ENCODE results near the gene CLDN24.

Gene CLDN24

DNA sequence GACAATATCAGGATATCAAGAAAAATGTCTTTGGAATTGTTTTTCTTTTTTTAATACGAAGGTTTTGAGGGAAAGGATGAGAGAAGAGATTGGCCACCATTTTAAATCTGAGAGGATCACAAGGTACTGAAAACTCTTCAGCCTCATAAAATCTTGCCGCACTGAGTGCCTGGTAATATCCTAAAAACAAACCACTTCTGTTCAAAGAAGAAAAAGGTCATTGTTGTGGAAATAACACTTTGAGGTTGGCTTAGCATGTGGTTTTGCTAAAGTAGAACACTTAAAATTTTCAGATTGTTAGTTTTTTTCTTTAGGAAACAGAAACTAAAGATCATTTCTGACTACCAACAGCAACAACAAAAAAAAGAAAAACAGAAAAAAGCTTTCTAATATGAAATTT, 1.1 kb downstream of the CLDN24 start:
- DNase-seq (ENCODE audit: low spot score), result no peak

- DNase-seq (ENCODE audit: low spot score), result no peak
Measured at GRCh38 chr4:183320211-183321059, 1.8 kb downstream of the CLDN24 start, which contains the start of gene CLDN22. Gene CLDN22, minus strand, starts transcription at chr4:183320276. Its CDS starts 58 bp downstream, at chr4:183320218.

- DNase-seq (ENCODE audit: low spot score), result no peak
Measured at GRCh38 chr4:183318656-183319055, 3.6 kb downstream of the CLDN24 start.

- DNase-seq (ENCODE audit: low spot score), result no peak
Measured at GRCh38 chr4:183314806-183315205, 7.4 kb downstream of the CLDN24 start.

DNA sequence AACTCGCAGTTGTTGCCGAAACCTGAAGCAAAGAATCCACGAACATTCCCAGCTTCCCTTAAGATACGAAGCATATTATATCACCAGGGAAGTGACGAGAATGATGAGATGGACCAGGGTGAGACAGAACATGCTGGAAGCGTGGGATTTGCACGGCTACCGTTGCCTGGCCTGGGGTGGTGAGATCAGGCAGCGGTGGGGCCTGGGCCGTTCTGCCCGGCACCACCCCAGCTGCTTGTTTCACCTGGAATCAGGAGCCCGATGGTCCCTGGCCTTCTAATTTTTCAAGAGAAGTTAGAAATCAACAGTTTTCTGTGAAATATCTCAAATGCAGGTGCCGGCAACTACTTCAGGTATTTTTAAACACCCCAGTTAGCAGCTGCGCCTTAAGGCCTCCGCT, 7.9 kb downstream of the CLDN24 start:
- no peak for DNase-seq (ENCODE audit: low spot score)

- DNase-seq (ENCODE audit: low spot score), result no peak
Measured at GRCh38 chr4:183312841-183313240, 9.4 kb downstream of the CLDN24 start.

- no peak for DNase-seq (ENCODE audit: low spot score)
Measured at GRCh38 chr4:183306811-183307210, 15.4 kb downstream of the CLDN24 start.

DNA sequence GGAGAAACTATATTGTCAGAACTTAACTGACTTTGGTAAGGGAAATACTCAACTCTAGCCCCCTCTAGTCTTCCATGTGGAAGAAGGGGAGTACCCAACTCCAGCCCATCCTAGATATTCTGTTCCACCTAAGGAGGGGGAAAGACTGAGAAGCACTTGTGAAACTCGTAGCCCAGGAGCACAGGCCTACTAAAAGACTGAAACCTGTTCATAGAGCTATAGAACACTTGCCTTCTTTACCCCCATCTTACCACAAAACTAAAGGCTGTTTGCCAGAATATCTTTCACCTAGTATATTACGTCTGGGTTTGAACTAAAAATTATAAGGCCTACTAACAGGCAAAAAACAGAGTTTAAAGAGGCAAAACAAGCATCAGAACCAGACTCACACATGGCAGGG, 17.7 kb downstream of the CLDN24 start:
- no peak for DNase-seq (ENCODE audit: low spot score)

DNA sequence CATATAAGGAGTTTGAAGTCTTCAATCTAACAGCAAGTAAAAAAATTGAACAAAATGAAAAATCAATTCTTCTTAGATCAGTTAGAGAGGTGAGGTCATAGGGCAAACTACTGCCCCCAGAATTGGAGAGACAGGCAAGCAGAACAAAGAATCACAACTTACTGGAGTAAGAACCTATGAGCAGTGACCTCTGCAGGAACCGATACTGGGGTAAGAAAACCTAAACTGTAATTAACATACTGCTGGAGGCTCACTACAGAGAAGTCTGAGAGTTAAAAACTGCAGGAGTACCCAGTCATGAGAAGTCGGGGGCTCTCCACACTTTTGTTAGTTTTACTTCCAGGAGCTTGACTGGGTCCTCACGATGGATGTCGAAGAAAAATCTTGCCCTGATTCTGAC, 18.2 kb downstream of the CLDN24 start:
- no peak for DNase-seq (ENCODE audit: low spot score)

DNA sequence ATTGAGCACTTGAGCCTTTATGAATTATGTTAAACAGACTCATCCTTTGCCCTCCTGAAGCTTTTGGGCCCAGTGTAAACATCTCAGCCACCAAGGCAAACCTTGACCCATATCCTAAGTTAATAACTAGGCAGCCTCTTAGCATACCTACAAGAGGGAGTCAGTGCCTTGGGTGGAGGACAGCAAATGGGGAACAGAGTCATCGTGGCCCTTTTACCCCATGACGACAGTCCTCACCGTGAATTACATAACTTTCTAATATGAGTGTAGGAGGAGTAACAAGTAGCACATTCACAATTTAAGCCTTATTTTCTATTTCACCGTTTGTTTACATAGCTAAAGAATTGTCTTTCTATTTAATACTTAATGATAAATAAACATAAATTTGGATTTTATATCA, 18.9 kb downstream of the CLDN24 start:
- DNase-seq (ENCODE audit: low spot score), result no peak

DNA sequence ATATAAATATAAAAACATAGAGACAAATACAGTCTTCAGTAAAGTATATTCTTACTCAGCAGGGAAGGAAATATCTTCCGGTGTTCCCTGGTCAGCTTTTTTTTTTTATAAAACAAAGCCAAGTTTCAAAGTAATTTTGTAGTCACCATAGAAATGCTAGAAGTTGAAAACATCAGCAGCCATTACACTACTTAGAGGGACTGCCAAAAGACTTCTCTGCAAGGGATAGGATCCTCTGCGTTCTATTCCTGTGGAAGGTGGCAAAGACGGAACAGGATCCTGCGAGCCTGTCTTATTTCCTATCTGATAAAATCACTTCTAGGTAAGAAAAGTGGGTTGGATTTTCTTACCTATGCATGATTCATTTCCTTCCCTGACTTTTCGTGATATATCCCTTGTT, 21.6 kb downstream of the CLDN24 start:
- DNase-seq (ENCODE audit: low spot score), result no peak

DNA sequence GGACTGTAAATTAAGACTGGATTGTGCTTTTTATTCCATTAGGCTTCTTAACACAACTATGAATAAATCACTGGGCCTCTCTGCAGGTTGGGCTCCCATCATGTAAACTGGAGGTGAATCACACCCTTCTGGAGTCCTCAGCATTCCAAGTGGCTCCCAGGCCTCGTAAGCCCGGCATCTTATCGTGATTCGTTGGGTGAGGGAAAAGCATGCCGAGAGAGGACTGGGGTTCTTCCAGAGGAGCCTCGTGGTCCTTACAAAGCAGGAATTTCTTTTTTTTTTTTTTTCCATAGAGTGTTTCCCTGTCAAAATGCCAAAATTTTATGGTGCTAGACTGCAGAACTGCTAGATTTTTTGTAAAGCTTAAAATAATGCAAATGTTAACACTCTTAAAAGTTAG, 22.2 kb downstream of the CLDN24 start:
- DNase-seq (ENCODE audit: low spot score), result no peak

- DNase-seq (ENCODE audit: low spot score), result no peak
Measured at GRCh38 chr4:183299464-183299863, 22.8 kb downstream of the CLDN24 start.

GRCh38 chr4:183297675-183298074, 24.6 kb downstream of the CLDN24 start:
- no peak for DNase-seq (ENCODE audit: low spot score)

DNA sequence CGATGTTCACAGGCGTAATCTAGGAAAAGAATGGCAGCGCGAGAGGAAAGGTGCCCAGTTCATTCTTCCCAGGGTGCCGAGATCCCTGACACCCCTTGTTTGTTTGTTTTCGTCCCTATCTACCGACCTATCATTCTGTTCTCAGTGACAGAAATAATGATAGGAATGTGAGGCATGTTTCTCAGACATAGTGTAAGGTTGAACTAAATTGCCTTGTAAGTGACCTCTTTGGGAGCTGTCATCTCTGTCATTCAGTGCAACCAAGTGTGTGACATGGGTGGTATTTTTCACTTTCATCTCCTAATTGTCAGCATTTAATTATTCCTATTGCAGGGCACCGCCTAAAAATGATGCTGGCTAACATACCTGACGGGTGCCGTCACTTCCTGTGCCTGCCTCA, 26.5 kb downstream of the CLDN24 start:
- no peak for DNase-seq (ENCODE audit: low spot score)

GRCh38 chr4:183291070-183291469, 31.2 kb downstream of the CLDN24 start:
- DNase-seq (ENCODE audit: low spot score), result no peak

DNA sequence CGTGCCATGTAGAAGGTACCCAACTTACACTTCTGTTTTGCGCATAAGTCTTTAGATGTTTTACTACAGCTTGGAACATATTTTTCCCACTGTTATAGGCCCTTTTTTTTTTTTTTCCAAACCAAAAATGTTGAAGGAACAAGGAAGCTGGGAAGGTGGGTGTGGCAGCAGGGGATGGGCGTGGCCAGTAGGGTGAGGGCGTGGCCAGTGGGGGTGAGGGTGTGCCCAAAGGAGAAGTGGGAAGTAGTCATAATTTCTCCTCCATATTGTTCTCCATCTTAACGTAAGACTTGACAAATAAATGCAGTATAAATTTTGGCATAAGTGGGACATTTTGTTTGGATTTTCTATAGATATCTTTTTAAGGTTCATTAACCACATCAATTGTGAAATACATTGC, 32.5 kb downstream of the CLDN24 start:
- peak; percentile 11 for DNase-seq (ENCODE audit: low spot score)

DNA sequence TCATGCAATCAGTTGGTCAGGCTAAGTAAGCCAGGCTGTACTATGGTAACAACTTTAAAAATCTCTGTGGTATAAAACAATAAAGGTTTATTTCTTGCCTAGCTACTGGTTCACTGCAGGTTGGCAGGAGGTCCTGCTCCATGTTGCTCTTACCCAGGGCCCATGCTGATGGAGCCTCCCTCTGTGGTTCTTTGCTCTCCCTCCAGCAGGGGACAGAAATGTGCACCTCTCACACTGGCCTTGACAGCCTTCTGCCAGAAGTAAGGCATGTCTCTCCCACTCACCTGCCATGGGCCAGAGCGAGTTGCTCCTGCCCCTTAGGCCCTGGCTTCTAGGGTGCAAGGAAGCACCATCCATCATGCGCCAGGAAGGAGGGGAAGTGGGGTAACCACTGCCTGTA, 33.3 kb downstream of the CLDN24 start:
- DNase-seq (ENCODE audit: low spot score), result no peak

- DNase-seq (ENCODE audit: low spot score), result no peak
Measured at GRCh38 chr4:183287677-183288076, 34.5 kb downstream of the CLDN24 start.

DNA sequence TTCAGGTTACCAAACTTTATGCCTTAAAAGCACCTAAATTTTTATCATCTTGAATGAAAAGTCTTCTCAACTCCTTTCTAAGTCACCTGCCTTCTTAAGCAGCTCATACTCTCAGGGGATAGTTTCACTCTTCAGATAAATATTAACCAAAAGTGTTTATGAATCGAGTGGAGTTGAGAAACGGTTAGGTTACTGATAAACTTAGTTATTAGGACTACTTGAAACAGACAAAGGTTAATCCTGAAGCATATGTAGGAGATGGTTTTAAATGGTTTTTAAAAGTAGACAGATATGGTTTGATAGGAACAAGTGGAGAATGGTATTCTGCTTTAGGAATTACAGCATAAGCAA, 34.9 kb downstream of the CLDN24 start:
- no peak for DNase-seq (ENCODE audit: low spot score)

- DNase-seq (ENCODE audit: low spot score), result no peak
Measured at GRCh38 chr4:183286590-183287308, 35.5 kb downstream of the CLDN24 start.

DNA sequence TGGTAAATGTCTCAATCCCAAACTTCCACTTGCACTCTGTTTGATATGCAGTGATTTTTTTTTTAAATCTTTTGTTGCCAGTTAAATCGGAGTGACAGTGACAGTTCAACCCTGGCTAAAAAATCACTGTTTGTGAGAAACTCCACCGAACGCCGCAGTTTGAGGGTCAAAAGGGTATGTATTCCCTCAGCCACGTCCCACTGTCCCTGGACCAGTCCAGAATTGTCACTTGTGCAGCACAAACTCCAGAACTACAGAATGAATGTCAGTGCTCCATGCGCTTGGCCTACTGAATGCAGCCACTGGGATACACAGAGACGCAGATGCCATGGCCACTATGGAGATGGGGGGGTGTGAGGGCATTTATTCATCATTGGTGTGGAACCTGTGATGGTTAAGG, 36.3 kb downstream of the CLDN24 start:
- no peak for DNase-seq (ENCODE audit: low spot score)

GRCh38 chr4:183284965-183285364, 37.3 kb downstream of the CLDN24 start:
- no peak for DNase-seq (ENCODE audit: low spot score)
